ENCODE results near the gene TCF25.
"Not testable (repeated sequence)": the region's sequence is repeated elsewhere in the genome, so short reads cannot be mapped to it uniquely, and the experiment has no call there.

Gene TCF25, protein sequence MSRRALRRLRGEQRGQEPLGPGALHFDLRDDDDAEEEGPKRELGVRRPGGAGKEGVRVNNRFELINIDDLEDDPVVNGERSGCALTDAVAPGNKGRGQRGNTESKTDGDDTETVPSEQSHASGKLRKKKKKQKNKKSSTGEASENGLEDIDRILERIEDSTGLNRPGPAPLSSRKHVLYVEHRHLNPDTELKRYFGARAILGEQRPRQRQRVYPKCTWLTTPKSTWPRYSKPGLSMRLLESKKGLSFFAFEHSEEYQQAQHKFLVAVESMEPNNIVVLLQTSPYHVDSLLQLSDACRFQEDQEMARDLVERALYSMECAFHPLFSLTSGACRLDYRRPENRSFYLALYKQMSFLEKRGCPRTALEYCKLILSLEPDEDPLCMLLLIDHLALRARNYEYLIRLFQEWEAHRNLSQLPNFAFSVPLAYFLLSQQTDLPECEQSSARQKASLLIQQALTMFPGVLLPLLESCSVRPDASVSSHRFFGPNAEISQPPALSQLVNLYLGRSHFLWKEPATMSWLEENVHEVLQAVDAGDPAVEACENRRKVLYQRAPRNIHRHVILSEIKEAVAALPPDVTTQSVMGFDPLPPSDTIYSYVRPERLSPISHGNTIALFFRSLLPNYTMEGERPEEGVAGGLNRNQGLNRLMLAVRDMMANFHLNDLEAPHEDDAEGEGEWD

DNA sequence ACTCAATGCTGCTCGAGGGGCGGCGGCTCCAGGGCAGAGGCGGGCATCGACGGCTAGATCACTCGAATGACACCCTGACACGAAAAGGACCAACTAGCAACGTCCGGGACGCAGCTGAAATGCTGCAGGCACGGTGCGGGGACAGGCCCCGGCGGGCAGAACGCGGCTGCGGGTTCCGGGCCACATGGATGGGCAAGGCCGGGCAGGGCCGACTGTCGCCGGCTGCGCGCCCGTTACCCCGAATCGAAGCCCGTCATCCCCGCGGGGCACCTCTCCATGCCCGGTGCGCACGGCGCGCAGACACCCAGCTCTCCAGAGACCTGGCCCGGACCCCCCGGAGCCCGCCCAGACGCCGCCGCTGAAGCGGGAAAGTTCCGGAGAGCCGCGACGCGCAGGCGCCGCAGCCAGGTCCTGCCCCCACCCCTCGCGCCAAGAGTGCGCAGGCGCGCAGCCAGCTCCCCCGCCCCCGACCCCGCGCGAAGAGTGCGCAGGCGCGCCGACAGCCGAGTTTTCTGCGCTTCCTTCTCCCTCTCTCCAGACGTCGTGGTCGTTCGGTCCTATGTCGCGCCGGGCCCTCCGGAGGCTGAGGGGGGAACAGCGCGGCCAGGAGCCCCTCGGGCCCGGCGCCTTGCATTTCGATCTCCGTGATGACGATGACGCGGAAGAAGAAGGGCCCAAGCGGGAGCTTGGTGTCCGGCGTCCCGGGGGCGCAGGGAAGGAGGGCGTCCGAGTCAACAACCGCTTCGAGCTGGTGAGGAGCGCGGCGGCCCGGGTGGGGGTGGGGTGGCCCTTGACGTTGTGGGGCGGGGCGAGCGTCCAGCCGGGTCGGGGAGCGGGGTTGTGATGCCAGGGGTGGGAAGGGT is at the start of gene TCF25:
TCF25 (plus strand) TSS at position 484 of the 863 bp plus-strand sequence; CDS start at position 560, 76 bp downstream.
- peak; percentile 78 to 85 for DNase-seq (ENCODE audit: low read depth in 2 of 2)

DNA sequence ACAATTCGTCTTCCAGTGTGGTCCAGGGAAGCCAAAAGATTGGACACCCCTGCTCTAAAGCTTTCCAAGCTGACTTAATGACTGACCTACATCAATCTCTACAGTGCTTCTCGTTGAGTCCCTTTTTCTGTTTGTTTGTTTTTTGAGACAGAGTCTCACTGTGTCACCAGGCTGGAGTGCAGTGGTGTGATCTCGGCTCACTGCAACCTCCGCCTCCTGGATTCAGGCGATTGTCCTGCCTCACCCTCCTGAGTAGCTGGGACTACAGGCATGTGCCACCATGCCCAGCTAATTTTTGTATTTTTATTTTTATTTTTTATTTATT is 49.6 kb upstream of the TCF25 start:
- DNase-seq (ENCODE audit: low read depth in 2 of 2), result not testable (repeated sequence)

GRCh38 chr16:89826531-89827382 is 46.6 kb upstream of the TCF25 start:
- DNase-seq (ENCODE audit: low read depth in 2 of 2), result no peak

GRCh38 chr16:89827383-89828198 is 45.8 kb upstream of the TCF25 start:
- DNase-seq (ENCODE audit: low read depth in 2 of 2), result no peak

DNA sequence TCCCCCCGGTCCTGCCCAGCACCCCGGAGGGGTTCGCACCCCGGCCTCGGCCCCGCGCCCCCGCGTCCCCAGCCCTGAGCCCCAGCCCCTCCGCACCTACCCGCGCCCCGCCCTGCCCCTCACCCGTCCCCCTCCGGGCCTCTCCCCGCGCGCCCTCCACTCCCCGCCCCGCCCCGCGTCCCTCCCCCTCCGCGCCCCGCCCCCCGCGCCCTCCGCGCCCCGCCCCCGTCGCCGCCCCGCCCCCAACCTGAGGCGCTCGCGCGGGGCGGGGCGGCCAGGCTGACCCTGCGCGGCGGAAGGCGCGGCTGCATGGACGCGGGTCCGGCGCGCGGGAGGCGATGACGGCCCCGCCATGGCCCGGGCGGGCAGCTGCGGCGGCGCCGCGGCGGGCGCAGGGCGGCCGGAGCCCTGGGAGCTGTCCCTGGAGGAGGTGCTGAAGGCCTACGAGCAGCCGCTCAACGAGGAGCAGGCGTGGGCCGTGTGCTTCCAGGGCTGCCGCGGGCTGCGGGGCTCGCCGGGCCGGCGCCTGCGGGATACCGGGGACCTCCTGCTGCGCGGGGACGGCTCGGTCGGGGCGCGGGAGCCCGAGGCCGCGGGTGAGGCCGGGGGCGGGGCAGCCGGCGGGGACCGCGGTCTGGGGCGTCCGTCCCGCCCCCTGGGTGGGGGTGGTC is 45.1 kb upstream of the TCF25 start, which contains the start of gene SPIRE2:
SPIRE2 (plus strand) TSS at position 277 of the 671 bp plus-strand sequence; CDS start at position 353, 76 bp downstream.
- DNase-seq (ENCODE audit: low read depth in 2 of 2), result peak; percentile 53 to 55

GRCh38 chr16:89828870-89829629 is 44.3 kb upstream of the TCF25 start:
- DNase-seq (ENCODE audit: low read depth in 2 of 2), result no peak

DNA sequence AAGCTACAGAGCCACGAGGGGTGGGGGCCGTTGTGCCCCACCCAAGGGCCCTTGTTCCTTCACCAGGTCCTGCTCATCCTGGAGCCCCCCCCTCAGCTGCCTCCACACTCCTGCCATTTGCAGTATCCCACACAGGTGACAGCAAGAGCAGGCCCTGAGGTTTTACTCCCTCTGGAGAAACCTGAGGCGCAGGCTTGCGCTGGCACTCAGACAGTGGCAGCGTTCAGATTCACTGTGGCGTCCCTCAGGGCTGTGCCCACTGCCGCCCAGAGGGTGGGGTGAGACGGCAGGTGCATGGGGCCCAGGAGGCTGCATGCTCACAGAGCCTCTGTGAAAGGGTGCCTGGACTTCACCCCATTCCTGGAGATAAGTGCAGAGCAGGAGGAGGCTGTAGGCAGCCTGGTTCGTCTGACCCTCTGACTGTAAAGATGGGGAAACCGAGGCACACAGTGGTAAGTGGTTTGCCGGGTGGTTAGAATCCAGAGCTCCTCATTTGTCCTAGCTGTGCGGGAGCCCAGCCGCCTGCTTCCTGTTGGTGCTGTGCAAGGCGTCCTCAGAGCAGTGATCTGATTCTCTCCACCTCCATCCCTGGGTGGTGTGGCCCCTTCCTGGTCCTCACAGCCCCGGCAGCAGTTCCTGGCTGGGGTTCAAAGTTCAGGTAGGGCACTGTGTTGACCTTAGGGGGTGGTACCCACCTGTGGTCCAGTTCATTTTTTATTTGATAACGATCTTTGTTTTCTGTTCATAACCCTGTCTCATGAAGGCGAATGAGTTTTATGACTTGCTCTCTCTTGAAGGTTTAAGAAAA is 43.6 kb upstream of the TCF25 start:
- no peak for DNase-seq (ENCODE audit: low read depth in 2 of 2)

DNA sequence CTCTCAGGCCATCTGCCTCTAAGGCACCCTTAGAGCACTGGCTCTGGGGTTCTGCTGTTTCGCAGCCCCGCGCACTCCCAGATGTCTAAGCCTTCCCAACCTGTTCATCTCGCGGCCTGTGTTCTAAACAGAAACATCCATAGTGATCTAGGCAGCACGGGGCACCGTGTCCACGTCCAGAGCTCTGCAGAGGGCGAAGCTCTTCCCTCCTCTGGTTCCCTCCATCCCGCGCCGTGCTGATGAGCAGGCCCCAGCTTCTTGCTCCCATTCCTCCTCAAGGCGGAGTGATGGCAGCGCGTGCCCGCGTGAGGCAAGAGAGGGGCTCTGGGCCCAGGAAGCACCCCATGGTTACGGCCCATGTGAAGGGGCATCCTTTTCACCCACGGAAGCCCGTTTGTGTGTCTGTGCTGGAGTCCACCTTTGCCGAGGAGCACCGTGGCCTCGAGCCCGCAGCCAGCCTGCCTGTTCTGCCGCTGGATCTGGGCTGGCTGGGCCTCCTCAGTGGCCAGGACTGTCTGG is 41.5 kb upstream of the TCF25 start:
- no peak for DNase-seq (ENCODE audit: low read depth in 2 of 2)

GRCh38 chr16:89833664-89834363 is 39.6 kb upstream of the TCF25 start:
- DNase-seq (ENCODE audit: low read depth in 2 of 2), result not testable (repeated sequence)

DNA sequence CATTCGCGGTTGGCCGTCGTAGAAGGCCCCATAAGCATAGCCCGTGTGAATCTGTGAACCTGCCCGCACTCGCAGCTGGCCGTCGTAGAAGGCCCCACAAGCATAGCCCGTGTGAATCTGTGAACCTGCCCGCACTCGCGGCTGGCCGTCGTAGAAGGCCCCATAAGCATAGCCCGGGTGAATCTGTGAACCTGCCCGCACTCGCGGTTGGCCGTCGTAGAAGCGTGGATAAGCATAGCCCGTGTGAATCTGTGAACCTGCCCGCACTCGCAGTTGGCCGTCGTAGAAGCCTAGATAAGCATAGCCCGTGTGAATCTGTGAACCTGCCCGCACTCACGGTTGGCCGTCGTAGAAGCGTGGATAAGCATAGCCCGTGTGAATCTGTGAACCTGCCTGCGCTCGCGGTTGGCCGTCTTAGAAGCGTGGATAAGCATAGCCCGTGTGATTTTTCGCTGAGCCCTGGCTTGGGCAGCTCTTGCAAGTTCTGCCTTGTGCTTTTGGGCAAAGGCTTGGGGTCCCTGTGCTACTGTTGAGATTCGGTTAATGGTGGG is 38.5 kb upstream of the TCF25 start:
- not testable (repeated sequence) for DNase-seq (ENCODE audit: low read depth in 2 of 2)

- not testable (repeated sequence) for DNase-seq (ENCODE audit: low read depth in 2 of 2)
Observed at GRCh38 chr16:89836484-89836883, 36.9 kb upstream of the TCF25 start.

GRCh38 chr16:89837014-89837546 is 36.3 kb upstream of the TCF25 start:
- DNase-seq (ENCODE audit: low read depth in 2 of 2), result no peak

DNA sequence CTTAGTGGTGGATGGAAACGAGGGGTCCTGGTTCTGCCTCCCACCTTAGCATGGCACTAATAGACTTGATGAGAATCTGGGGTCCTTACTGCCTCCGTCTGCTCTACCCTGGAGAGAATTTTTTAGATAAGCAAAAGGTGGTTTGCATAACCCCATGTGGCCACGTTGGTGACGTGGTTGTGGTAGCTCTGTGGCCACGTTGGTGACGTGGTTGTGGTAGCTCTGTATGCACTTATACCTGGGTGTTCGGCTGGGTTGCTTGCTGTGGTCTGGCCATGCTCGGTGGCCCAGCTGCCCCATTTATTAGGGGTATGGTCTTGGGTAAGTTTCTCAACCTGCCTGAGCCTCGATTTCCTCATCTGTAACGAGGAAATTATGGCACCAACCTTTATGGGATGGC is 32.1 kb upstream of the TCF25 start:
- DNase-seq (ENCODE audit: low read depth in 2 of 2), result no peak

DNA sequence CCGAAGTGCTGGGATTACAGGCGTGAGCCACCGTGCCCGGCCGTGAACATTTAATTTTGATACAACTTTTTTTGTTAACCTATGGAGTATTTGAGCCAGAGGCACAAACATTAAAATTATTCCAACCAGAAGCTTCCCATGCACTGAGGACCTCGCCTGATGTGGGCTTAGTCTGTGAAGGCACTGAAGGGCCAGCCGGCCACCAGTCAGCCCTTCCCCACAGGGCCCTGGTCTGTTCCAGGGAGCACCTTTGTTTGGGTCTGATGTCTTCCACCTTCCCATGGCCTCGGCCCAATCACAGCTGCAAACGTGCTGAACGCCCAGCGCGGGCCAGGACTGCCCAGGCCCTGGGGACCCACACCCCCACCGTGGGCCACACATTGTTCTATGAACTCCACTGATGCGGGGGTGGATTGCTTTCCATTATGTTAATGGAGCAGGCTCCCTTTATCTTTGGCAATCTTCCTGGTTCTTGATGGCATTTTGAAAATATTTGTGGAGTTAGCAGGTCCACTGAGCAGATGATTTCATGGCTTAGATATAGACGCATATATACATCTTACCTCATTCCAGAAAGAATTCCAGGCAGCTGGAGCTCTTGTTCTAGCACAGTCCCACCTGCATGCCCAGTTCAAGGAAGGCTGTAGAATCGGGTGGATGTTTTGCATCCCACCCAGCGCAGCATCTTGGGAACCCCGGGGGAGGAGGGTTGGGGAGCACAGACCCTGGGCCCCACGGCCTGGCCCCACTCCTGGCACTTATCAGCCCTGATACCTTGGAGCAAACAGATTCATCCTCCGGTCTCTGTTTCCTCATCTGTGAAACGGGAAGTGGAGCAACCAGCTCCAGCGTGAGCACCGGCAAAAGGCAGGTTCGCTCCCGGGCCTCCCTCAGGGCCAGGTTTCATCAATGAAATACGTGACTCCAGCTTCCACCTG is 30.7 kb upstream of the TCF25 start:
- no peak for DNase-seq (ENCODE audit: low read depth in 2 of 2)

Measured in stimulated activated CD4-positive, alpha-beta T cell treated with anti-CD3 and anti-CD28 coated beads, Interleukin-4, amount 100 ng/mL, for 48 hours (primary cell).